Mesendoderm (in vitro differentiated cells): ENCODE data around the gene C5orf47.

Source experiments
- DNase-seq: peaks from one replicate; pipeline ENCODE4 v3.0.0; 2013
- H2AK5ac ChIP-seq: 2 replicates; pipeline ENCODE4 v1.6.1; 2013; ENCODE audit warnings: low read length, inconsistent platforms
- H2BK120ac ChIP-seq: 2 replicates; pipeline ENCODE4 v1.6.1; 2013; ENCODE audit warnings: low read depth, mild to moderate bottlenecking, low read length, moderate library complexity, mixed read lengths
- H2BK15ac ChIP-seq: replicated peaks from 2 replicates; pipeline ENCODE4 v1.6.1; 2013; ENCODE audit warnings: low read depth, mild to moderate bottlenecking, moderate library complexity
- H2BK5ac ChIP-seq: 2 replicates; pipeline ENCODE4 v1.6.1; 2013; ENCODE audit warnings: low read length, inconsistent platforms
- H3K18ac ChIP-seq: 2 replicates; pipeline ENCODE4 v1.6.1; 2013; ENCODE audit warnings: mild to moderate bottlenecking, low read length, mixed read lengths
- H3K23ac ChIP-seq: one replicate; pipeline ENCODE4 v1.6.1; 2013; ENCODE audit warnings: low read length
- H3K27ac ChIP-seq: 2 replicates; pipeline ENCODE4 v1.5.1; 2013; ENCODE audit warnings: low read depth, mild to moderate bottlenecking, inconsistent platforms, low read length, moderate library complexity
- H3K27me3 ChIP-seq: 2 replicates; pipeline ENCODE4 v1.6.1; 2013; ENCODE audit warnings: low read length, control low read depth, mild to moderate bottlenecking, inconsistent platforms; ENCODE audit not compliant: insufficient read depth, poor library complexity
- H3K36me3 ChIP-seq: 2 replicates; pipeline ENCODE4 v1.6.1; 2013; ENCODE audit warnings: low read length, inconsistent platforms; ENCODE audit not compliant: control insufficient read depth, insufficient read depth
- H3K4ac ChIP-seq: one replicate; pipeline ENCODE4 v1.6.1; 2013; ENCODE audit warnings: low read depth, mild to moderate bottlenecking, low read length, moderate library complexity
- H3K4me1 ChIP-seq: 2 replicates; pipeline ENCODE4 v1.6.1; 2013; ENCODE audit warnings: low read depth, low read length, inconsistent platforms; ENCODE audit not compliant: control insufficient read depth
- H3K4me2 ChIP-seq: 2 replicates; pipeline ENCODE4 v1.6.1; 2013; ENCODE audit warnings: low read length
- H3K4me3 ChIP-seq: 2 replicates; pipeline ENCODE4 v1.5.1; 2013; ENCODE audit warnings: mild to moderate bottlenecking, low read length
- H3K56ac ChIP-seq: one replicate; pipeline ENCODE4 v1.6.1; 2013; ENCODE audit warnings: low read length
- H3K79me1 ChIP-seq: 2 replicates; pipeline ENCODE4 v1.6.1; 2013; ENCODE audit warnings: low read length, inconsistent platforms
- H3K79me2 ChIP-seq: 2 replicates; pipeline ENCODE4 v1.6.1; 2013; ENCODE audit warnings: mild to moderate bottlenecking, low read length; ENCODE audit not compliant: control insufficient read depth, insufficient read depth
- H3K9ac ChIP-seq: 2 replicates; pipeline ENCODE4 v1.6.1; 2013; ENCODE audit warnings: low read length, inconsistent platforms
- H4K5ac ChIP-seq: one replicate; pipeline ENCODE4 v1.6.1; 2013; ENCODE audit warnings: low read length
- H4K8ac ChIP-seq: one replicate; pipeline ENCODE4 v1.6.1; 2013; ENCODE audit warnings: low read depth, mild to moderate bottlenecking, control low read depth, low read length, moderate library complexity
- WGBS: extraction: QIAGEN DNeasy Blood & Tissue Kit; methylation state at CpG from one replicate; pipeline ENCODE4 v1.1.7; 2013; ENCODE audit warnings: low lambda C conversion rate, missing lambda C conversion rate; ENCODE audit not compliant: insufficient coverage; ENCODE audit errors: extremely low coverage; 5-methylcytosine and 5-hydroxymethylcytosine counted together

The C5orf47 gene

GRCh38 chr5:173964506-173964905, 24.5 kb upstream of the C5orf47 start:
- no peaks in the 10 kb centered on the region for H3K79me1 ChIP-seq
- H2BK120ac ChIP-seq: no peak overlapping the region
- no peak for DNase-seq
- no peak overlapping the region for H2BK5ac ChIP-seq
- H3K4me2 ChIP-seq: no peak overlapping the region
- no peaks in the 10 kb centered on the region for H3K79me2 ChIP-seq
- H3K9ac ChIP-seq: no peak overlapping the region
- no peaks in the 10 kb centered on the region for H3K27me3 ChIP-seq
- H3K18ac ChIP-seq: no peak overlapping the region
- no peak overlapping the region for H2AK5ac ChIP-seq
- no peak overlapping the region for H4K5ac ChIP-seq
- no peaks in the 10 kb centered on the region for H3K36me3 ChIP-seq
- no peak overlapping the region for H3K4ac ChIP-seq
- H3K56ac ChIP-seq: no peak overlapping the region
- H4K8ac ChIP-seq: no peak overlapping the region
- H3K4me1 ChIP-seq: peaks cover 5% of the 10 kb centered on the region
- no peak overlapping the region for H3K27ac ChIP-seq
- no peak overlapping the region for H3K4me3 ChIP-seq
- no peak overlapping the region for H3K23ac ChIP-seq
- H2BK15ac ChIP-seq: no peak overlapping the region
- no CpG with 5 or more reads among the region's 1 CpG for WGBS

- no peak overlapping the region for H2BK15ac ChIP-seq
- H4K5ac ChIP-seq: no peak overlapping the region
- no peak overlapping the region for H3K9ac ChIP-seq
- H3K4me1 ChIP-seq: peaks cover 18% of the 10 kb centered on the region
- no peak overlapping the region for H3K56ac ChIP-seq
- no peak for DNase-seq
- no peaks in the 10 kb centered on the region for H3K79me2 ChIP-seq
- no CpG with 5 or more reads among the region's 4 CpGs for WGBS
- H3K4me3 ChIP-seq: no peak overlapping the region
- no peak overlapping the region for H3K4me2 ChIP-seq
- no peak overlapping the region for H3K27ac ChIP-seq
- no peak overlapping the region for H3K4ac ChIP-seq
- no peaks in the 10 kb centered on the region for H3K27me3 ChIP-seq
- H3K18ac ChIP-seq: no peak overlapping the region
- H2BK120ac ChIP-seq: no peak overlapping the region
- H4K8ac ChIP-seq: no peak overlapping the region
- H2AK5ac ChIP-seq: no peak overlapping the region
- H3K79me1 ChIP-seq: no peaks in the 10 kb centered on the region
- no peak overlapping the region for H2BK5ac ChIP-seq
- H3K23ac ChIP-seq: no peak overlapping the region
- H3K36me3 ChIP-seq: no peaks in the 10 kb centered on the region
Measured at GRCh38 chr5:173967241-173967640, 21.7 kb upstream of the C5orf47 start.

GRCh38 chr5:173968154-173968797, 20.7 kb upstream of the C5orf47 start:
- DNase-seq: peak; percentile 62
- Histone ChIP-seq H3K9ac (no peak overlapping the region), H3K23ac (no peak overlapping the region), H3K79me2 (no peaks in the 10 kb centered on the region), H4K8ac (no peak overlapping the region), H3K4me2 (no peak overlapping the region), H4K5ac (no peak overlapping the region), H3K27me3 (no peaks in the 10 kb centered on the region), H3K56ac (no peak overlapping the region), H2AK5ac (no peak overlapping the region), H3K79me1 (no peaks in the 10 kb centered on the region), H3K36me3 (no peaks in the 10 kb centered on the region), H2BK120ac (no peak overlapping the region), H3K4me1 (peaks cover 15% of the 10 kb centered on the region), H3K27ac (no peak overlapping the region), H3K4ac (no peak overlapping the region), H3K18ac (no peak overlapping the region), H2BK15ac (no peak overlapping the region), H2BK5ac (no peak overlapping the region), H3K4me3 (no peak overlapping the region)
- no CpG with 5 or more reads among the region's 9 CpGs for WGBS

GRCh38 chr5:173969167-173970049, 19.6 kb upstream of the C5orf47 start:
- DNase-seq: peak; percentile 86
- no peak overlapping the region for H4K5ac ChIP-seq
- H2BK15ac ChIP-seq: no peak overlapping the region
- no CpG with 5 or more reads among the region's 12 CpGs for WGBS
- no peak overlapping the region for H2BK120ac ChIP-seq
- H3K9ac ChIP-seq: no peak overlapping the region
- H3K79me2 ChIP-seq: no peaks in the 10 kb centered on the region
- no peak overlapping the region for H2AK5ac ChIP-seq
- H3K4me2 ChIP-seq: no peak overlapping the region
- no peak overlapping the region for H2BK5ac ChIP-seq
- H3K36me3 ChIP-seq: no peaks in the 10 kb centered on the region
- no peak overlapping the region for H3K4ac ChIP-seq
- peak overlapping the region; percentile 51 for H3K56ac ChIP-seq
- no peak overlapping the region for H4K8ac ChIP-seq
- peaks cover 15% of the 10 kb centered on the region for H3K4me1 ChIP-seq
- H3K18ac ChIP-seq: peak overlapping the region; percentile 24
- H3K23ac ChIP-seq: no peak overlapping the region
- no peaks in the 10 kb centered on the region for H3K79me1 ChIP-seq
- H3K4me3 ChIP-seq: no peak overlapping the region
- no peak overlapping the region for H3K27ac ChIP-seq
- no peaks in the 10 kb centered on the region for H3K27me3 ChIP-seq

- Histone ChIP-seq H2BK5ac (peak overlapping the region; percentile 54), H3K27ac (no peak overlapping the region), H3K4me3 (no peak overlapping the region), H3K79me1 (no peaks in the 10 kb centered on the region), H2AK5ac (peak overlapping the region; percentile 55), H3K18ac (no peak overlapping the region), H2BK15ac (no peak overlapping the region), H3K9ac (no peak overlapping the region), H3K4me1 (peaks cover 15% of the 10 kb centered on the region), H3K27me3 (no peaks in the 10 kb centered on the region), H3K23ac (no peak overlapping the region), H4K5ac (no peak overlapping the region), H3K56ac (peak overlapping the region; percentile 57), H3K79me2 (no peaks in the 10 kb centered on the region), H3K36me3 (no peaks in the 10 kb centered on the region), H3K4ac (peak overlapping the region; percentile 2), H2BK120ac (no peak overlapping the region), H4K8ac (no peak overlapping the region), H3K4me2 (no peak overlapping the region)
- WGBS: no CpG with 5 or more reads among the region's 18 CpGs
- peak; percentile 26 for DNase-seq
Measured at GRCh38 chr5:173970878-173971650, 17.9 kb upstream of the C5orf47 start.
